ENCODE data around the gene HOXB8. TPM values are rescaled to one million over a fixed set of nuclear protein-coding genes. Genes with fewer than 3 reads are reported as not detected.

The HOXB8 gene
- total and polyA plus RNA-seq, 2 experiments from 2014 or later: not detected

- no peak overlapping the region for H3K27ac ChIP-seq (ENCODE audit: low read depth)
- Mint-ChIP-seq H3K27ac (no peak overlapping the region), H3K4me1 (peaks cover 32% of the 10 kb centered on the region), H3K27me3 (ENCODE audit: insufficient read depth, low read depth, poor library complexity) (peaks cover 100% of the 10 kb centered on the region), H3K9me3 (peaks cover 5% of the 10 kb centered on the region), H3K36me3 (ENCODE audit: low read depth) (no peaks in the 10 kb centered on the region), H3K4me3 (no peak overlapping the region; the same call in 2 of the 3 replicates)
- H4K20me1 ChIP-seq (replicated peaks; ENCODE audit: insufficient read depth): peaks cover 84% of the 10 kb centered on the region
- H3K36me3 ChIP-seq (ENCODE audit: insufficient read depth): no peaks in the 10 kb centered on the region
- no peak overlapping the region for H3K4me3 ChIP-seq
- peaks cover 100% of the 10 kb centered on the region for H3K27me3 ChIP-seq (ENCODE audit: insufficient read depth)
- H3K4me1 ChIP-seq (ENCODE audit: insufficient read depth): peaks cover 65% of the 10 kb centered on the region
- peak; percentile 75 for TF ChIP-seq EZH2 (IDR thresholded peaks at IDR 0.05; ENCODE audit: low read depth, unreplicated experiment)
- TF ChIP-seq ZNF114 (CRISPR knock-in tag; IDR thresholded peaks at IDR 0.05): no peak
- TF ChIP-seq STAT1 (IDR thresholded peaks at IDR 0.05; ENCODE audit: unreplicated experiment): no peak
- H3K9me2 ChIP-seq (ENCODE audit: insufficient read depth): no peaks in the 10 kb centered on the region
- no peak overlapping the region for H2AFZ ChIP-seq
- no peak overlapping the region; the same call in 1 of the 2 replicates for H3K4me2 ChIP-seq
- H3F3A ChIP-seq (replicated peaks; ENCODE audit: low read depth): peaks cover 68% of the 10 kb centered on the region
- H3K79me2 ChIP-seq (replicated peaks; ENCODE audit: insufficient read depth): no peaks in the 10 kb centered on the region
- ATAC-seq (no peak), DNase-seq (ENCODE audit: low spot score) (no peak)
Observed at GRCh38 chr17:48584223-48584741, 30.8 kb downstream of the HOXB8 start.

- DNase-seq (ENCODE audit: low spot score) (no peak), ATAC-seq (no peak)
- Histone ChIP-seq H3F3A (replicated peaks; ENCODE audit: low read depth) (peaks cover 68% of the 10 kb centered on the region), H3K9me2 (ENCODE audit: insufficient read depth) (no peaks in the 10 kb centered on the region), H3K27ac (ENCODE audit: low read depth) (no peak overlapping the region), H3K36me3 (ENCODE audit: insufficient read depth) (no peaks in the 10 kb centered on the region), H4K20me1 (replicated peaks; ENCODE audit: insufficient read depth) (peaks cover 84% of the 10 kb centered on the region), H3K27me3 (ENCODE audit: insufficient read depth) (peaks cover 100% of the 10 kb centered on the region), H3K4me3 (no peak overlapping the region), H3K4me2 (no peak overlapping the region), H3K79me2 (replicated peaks; ENCODE audit: insufficient read depth) (no peaks in the 10 kb centered on the region), H2AFZ (no peak overlapping the region), H3K4me1 (ENCODE audit: insufficient read depth) (peaks cover 60% of the 10 kb centered on the region)
- Mint-ChIP-seq H3K27me3 (ENCODE audit: insufficient read depth, low read depth, poor library complexity) (peaks cover 100% of the 10 kb centered on the region), H3K9me3 (peaks cover 10% of the 10 kb centered on the region), H3K4me1 (peaks cover 35% of the 10 kb centered on the region), H3K36me3 (ENCODE audit: low read depth) (no peaks in the 10 kb centered on the region), H3K4me3 (no peak overlapping the region; the same call in 2 of the 3 replicates), H3K27ac (no peak overlapping the region)
- no peak for TF ChIP-seq CTCF (conservative IDR thresholded peaks at IDR 0.05; ENCODE audit: low read depth in 2 of 2)
- TF ChIP-seq ZNF462 (CRISPR knock-in tag; IDR thresholded peaks at IDR 0.05): no peak
- no peak for TF ChIP-seq NANOG (IDR thresholded peaks at IDR 0.05; ENCODE audit: borderline replicate concordance)
- TF ChIP-seq EZH2phosphoT487 (IDR thresholded peaks at IDR 0.05; ENCODE audit: unreplicated experiment): no peak
- TF ChIP-seq ETS1 (IDR thresholded peaks at IDR 0.05): no peak
- TF ChIP-seq POLR2AphosphoS5 (IDR thresholded peaks at IDR 0.05; ENCODE audit: low read depth): no peak
- TF ChIP-seq ZNF331 (CRISPR knock-in tag; IDR thresholded peaks at IDR 0.05; ENCODE audit: low read depth): no peak
- no peak for TF ChIP-seq CREB1 (CRISPR knock-in tag; IDR thresholded peaks at IDR 0.05; ENCODE audit: low read depth)
- TF ChIP-seq ZNF114 (CRISPR knock-in tag; IDR thresholded peaks at IDR 0.05): no peak
- no peak for TF ChIP-seq JUNB (IDR thresholded peaks at IDR 0.05; ENCODE audit: unreplicated experiment)
- no peak for TF ChIP-seq STAT1 (IDR thresholded peaks at IDR 0.05; ENCODE audit: unreplicated experiment)
Observed at GRCh38 chr17:48583708-48584222, 31.3 kb downstream of the HOXB8 start.
